HG03442 (cell line): ENCODE data around the gene NME9.
A peak's percentile ranks its signal among the peaks of the same experiment; 100 is the strongest.

ENCODE experiments used
- ATAC-seq: cut with Tn5 transposase; IDR thresholded peaks from one replicate; pipeline ENCODE4 v1.9.1; 2021; ENCODE audit warnings: mild to moderate bottlenecking, moderate library complexity; ENCODE audit not compliant: unreplicated experiment

Gene NME9

DNA sequence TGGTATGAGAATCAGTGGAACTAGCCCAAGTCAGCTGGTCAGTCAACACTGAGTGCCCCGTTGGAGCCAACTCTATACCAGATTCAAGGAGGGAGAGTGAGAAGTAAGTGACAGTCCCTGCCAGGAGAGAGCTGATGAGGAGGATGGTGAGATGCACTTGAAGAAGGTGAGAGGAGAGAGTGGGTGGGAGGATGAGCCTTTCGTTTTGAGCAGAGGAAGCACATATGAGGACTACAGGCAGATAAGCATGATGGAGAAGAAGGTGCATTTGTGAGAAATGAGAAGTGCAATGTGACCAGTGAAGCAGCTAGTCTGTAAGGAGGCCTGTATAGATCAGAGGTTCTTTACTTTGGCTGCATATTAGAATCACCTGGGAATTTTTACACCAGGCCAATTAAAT, 40.4 kb downstream of the NME9 start:
- no peak for ATAC-seq

DNA sequence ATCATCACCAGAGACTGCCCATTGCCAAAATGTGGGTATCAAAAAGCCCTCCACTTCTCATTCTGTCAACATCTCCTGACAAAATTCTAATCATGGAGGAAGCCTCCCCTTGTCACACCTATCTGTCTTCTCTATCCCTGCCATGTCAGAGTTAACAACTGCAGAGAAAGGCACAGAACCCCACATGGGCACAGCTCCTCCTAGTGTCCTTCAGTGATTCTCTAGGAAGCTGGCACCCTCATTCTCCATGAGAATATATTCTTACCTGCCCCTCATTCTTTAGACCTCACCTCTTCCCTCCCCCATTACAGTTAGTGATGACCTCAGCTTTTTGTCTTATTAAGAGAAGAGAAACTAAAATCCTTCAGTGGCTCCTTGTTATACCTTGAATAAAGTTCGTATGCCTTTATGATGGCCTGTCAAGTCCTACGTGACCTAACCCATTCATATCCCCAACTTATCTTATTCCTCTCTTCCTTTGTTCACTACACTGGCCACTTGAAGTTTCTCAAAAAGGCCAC, 44.6 kb downstream of the NME9 start:
- ATAC-seq: no peak

DNA sequence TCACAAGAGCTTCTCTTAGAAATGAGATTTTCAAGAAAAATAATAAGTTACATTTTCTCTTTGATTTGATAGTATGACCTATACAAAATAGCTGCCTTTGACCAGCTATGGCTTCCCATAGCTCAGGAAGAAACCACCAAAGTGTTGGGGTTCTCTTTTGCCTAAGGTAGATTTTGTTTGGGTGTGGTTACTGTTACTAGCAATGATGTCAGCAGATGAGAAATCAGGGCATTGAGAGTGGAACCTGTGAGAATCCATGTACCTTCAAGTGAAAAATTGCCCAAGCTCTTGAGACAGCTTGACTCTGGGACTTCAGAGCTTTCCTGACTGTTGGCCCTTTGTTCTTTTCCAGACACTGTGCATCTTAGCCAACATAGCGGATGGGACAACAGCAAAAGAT, 45.6 kb downstream of the NME9 start:
- ATAC-seq: no peak

DNA sequence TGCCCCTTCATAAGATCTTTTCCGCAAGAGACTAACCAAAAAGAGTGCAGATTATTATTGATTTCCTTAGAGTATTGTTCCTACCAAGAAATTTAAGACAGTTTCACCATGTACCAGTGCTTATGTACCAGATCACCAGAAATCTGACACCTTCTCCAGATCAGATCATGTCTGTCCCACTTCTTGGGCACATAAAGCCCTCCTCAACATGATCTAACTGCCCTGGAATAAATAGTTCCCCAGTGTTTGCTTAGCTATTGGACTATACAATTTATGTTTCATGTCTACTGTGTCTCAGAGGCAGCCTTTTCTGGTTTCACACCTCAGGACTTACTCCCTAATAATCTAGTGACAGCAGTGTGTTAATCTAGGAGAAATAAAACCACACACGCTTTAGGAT, 46.8 kb downstream of the NME9 start:
- ATAC-seq: no peak

DNA sequence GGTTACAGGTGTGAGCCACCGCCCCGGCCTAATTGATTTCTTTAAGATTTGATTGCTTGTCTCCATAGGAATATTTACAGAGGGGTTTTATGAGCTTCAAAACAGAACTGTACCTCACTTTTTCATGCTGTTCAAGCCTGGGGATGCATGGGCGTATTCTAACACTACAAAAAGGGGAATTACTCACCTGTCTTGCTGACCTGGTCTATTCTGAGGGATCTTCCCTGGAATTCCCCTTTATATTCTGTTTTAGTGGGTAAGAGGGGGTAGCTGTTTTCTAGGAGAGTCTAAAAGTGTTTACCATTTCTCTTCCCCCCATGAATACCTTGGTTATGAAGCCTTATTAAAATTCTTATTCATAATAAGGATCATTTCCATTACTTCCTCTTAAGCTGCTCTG, 48.1 kb downstream of the NME9 start:
- no peak for ATAC-seq

DNA sequence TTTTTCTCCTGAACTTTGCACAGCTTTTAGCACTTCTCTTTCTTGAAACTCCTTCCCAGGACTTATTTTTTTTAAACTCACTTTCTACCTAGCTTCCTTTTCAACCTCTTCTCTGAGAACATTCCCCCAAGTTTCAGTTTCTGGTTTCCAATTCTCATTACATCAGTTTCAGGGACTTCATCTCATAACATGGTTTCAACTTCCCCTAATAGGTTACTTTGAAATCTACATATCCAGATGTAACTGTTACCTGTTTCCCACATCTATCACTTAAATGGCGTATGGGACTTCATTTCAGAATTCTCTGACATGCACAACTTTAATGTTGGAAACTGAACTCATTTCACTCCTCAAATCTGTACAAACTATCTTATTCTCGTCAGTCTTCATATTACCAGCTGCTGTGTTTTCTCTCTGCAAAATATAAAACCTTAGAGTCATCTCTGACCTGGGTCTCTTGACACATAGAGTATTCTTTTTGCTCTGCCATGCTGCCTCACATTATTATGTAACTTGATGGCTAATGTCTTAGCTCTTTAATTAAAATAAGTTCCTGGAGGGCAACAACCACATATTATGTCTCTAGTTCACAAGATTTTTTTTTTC, 58.4 kb downstream of the NME9 start:
- ATAC-seq: peak; percentile 49

DNA sequence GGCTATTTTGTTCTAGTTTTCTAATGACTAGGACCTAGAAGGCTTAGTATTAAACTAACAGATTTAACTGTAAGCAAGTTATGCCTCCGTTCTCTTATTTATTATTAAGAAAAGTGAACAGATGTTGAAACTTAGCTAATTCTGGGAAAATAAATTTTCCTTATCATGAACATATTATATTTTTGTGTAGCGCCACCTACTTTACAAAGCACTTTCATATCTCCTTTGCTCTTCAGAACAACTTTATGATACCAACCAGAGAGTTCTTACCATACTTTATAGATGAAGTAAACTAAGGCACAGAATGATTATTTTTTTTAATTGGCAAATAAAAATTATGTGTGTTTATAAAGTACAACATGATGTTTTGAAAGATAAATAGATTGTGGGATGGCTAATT, 59.4 kb downstream of the NME9 start:
- no peak for ATAC-seq

DNA sequence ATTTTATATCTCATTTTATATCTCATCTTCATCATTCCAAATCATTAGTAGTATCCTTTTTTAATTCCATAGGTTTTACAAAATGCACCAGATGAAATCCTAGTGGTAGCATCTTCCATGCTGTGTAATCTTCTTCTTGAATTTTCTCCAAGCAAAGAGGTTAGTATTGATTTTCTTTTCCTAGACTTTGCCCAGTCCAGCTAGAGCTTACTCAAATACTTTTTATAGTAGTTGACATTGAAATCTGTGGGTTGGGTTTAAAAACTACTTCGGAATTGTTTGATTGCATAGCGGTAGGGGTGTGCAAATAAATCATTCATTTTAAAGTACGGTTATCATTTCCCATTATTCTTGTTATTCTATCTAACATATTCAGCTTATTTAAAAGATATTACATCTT, 62.6 kb downstream of the NME9 start:
- ATAC-seq: no peak

DNA sequence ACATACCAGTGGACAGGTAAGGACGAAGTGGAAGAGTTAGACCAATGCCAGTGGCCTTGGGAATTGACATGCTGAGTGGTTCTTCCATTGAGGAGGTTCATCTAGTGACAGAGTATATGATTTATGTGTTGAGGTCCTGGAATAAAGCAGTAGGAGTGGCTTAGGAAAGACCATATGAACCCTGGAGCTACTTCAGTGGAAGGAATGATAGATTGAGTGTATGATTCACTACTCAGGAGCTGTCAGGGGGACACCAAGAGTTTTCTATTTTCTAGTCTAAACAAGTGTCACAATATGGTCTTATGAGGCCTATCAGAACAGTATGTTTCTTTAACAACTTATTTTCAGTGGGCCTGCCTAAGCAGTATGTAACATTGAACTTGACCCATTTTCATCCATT, 63.9 kb downstream of the NME9 start:
- no peak for ATAC-seq

DNA sequence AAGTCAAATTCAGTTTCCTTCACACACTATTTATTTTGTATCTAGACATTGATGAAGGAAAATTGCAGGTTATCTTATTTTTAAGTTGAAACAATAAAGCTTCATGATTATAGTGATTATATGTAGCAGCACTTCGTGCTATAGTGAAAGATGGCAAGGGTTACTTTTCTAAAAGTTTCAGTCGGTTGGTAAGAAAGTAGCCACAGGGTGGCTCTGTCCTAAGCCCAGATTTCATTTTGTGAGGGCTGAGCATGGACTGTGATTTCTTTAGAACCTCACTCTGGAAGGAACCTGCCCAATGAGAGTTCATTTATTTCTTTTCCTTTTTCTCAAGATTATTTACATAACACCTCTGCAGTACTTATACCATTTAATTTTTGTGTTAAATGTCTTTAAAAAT, 66.5 kb downstream of the NME9 start:
- no peak for ATAC-seq

DNA sequence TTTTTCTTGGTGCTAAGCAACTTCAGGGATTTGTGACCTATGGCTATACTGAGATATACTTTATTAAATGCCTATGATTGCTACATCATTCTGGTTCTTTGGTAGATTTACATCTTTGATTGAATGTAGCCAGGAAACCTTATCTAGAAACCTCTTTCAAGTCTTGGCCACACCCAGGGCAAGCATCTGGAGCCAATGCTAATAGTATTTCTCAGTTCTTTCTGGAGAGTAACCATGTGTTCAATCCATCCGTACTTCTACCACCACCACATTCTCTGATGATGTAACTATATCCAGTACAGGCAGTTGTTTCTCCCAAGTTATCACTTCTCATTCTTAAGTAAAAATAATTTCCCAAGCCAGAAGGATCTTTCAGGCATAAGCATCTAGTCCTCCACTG, 69.0 kb downstream of the NME9 start:
- ATAC-seq: no peak

DNA sequence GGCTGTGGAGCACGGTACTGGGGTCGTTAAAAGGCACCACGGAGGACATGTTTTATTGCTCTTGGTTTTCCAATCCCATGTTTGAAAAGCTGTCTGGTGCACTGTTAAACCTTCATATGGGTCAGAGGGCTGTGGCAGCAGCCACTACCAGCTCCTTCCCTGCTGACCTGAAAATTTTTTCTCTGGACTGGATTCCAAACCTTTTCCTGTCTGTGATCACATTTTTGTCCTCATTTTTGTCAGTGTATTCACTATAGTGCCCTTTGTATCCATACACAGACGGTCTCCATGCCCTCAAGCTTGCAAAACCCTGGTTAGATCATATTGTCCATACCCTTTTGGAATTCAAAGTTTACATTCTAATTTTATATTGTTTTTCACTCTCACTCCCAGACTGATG, 70.5 kb downstream of the NME9 start:
- no peak for ATAC-seq

DNA sequence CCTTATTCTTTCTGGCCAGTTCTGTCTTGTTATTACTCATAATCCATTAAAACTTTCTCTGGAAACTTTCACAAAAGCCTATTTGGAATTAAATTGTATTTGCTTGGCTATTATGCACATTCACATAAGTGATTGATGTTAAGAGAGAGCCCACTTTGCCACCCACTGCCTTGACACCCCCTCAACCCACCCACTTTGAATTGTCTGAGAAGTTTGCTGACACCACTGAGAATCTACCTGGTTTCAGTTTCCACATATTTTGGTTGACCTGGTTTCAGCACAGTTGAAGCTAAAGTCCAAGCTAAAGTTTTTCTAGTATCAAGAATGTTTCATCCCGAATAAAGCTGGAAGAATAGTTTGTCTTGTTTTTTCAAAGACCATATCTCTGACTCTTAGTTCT, 71.7 kb downstream of the NME9 start:
- ATAC-seq: no peak

DNA sequence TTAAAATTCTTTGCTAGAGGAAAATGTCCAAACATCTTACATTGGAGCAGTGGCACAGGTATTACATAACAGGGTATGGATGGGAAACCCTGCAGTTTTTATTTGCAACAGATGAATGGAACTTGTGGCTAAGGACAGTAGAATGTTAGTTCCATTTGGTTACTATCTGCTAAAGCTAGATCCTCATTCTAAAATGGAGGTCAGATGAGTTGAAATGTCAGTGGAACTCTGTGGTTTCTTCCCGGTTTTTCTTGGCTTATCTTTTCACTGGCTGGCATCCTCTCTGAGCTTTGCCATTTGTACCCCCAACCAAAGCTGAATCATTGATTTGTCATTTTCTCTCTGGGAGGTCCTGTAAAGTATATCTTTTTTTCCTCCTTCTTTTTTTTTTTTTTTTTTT, 73.6 kb downstream of the NME9 start:
- ATAC-seq: no peak

DNA sequence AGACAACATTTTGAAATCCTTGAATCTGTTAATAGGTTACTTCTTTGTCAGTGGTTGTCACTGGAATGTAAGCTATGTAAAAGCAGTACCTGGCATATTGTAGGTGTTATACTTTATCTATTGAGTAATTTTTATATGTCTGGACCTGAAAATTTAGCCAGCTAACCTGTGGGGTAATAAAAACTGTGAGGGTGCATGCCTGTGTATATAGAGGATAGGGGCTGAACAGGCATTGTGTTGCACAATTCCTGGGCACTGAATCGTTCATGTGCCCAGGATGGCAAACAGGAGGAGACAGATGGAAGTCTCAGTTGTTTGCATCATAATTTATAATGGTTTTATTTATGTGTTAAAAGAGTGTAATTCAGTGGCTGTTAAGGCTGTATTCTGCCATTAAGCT, 75.4 kb downstream of the NME9 start:
- ATAC-seq: no peak

DNA sequence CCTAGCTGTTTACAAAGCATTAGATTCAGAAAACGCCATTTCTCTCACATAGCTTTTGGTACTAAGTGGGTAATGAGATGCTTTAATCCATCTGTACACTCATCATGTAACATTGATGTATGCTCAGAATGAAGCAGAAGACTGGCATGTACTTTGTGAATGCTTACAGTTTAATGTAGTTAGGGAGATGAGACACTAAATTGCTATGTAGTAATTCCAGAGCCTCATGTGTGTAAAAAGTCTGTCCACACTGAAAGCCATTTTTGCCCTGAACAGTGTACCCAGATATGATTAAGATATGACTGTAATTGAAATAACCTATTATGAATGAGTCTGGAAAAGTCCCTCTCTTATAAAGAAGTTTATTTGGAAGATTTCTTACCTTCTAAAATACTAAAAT, 76.0 kb downstream of the NME9 start:
- no peak for ATAC-seq
